Stomach (tissue), 9 donors: ENCODE data around the gene POP5. TPM values are rescaled to one million over a fixed set of nuclear protein-coding genes. Genes with fewer than 3 reads are reported as not detected.

Experiments used
- DNase-seq, 2 donors: peaks; one replicate each; pipeline versions ENCODE4 v3.0.0 to v3.0.0-alpha.2; 2013 to 2019
- H3K27ac ChIP-seq, 5 donors: fragments of 200-600 bp in 4 of 5; sonication (generic) in 4 of 5; one replicate each; pipeline ENCODE4 v1.5.1; 2013 to 2019; ENCODE audit warnings: mild to moderate bottlenecking in 1 of 5, moderate library complexity in 1 of 5
- H3K27me3 ChIP-seq, 3 donors: fragments of 200-600 bp; sonication (generic); one replicate each; pipeline ENCODE4 v1.5.1; 2017 to 2019; ENCODE audit warnings: mixed run types in 1 of 3
- H3K36me3 ChIP-seq, 4 donors: fragments of 200-600 bp; sonication (generic); 1 replicate in 3 of 4; 2 replicates in 1 of 4; pipeline ENCODE4 v1.5.1; 2016 to 2019
- H3K4me1 ChIP-seq, 4 donors: fragments of 200-600 bp; sonication (generic); one replicate each; pipeline ENCODE4 v1.5.1; 2016 to 2019
- H3K4me3 ChIP-seq, 4 donors: fragments of 200-600 bp; sonication (generic) in 3 of 4; one replicate each; pipeline ENCODE4 v1.5.1; 2016 to 2019; ENCODE audit warnings: mild to moderate bottlenecking in 1 of 4
- H3K9me3 ChIP-seq, 4 donors: fragments of 200-600 bp; sonication (generic); one replicate each; pipeline ENCODE4 v1.5.1; 2016 to 2019
- EP300 ChIP-seq: sonication (generic); formaldehyde crosslinking; IDR thresholded peaks from one replicate; pipeline ENCODE4 v1.6.1; 2017; ENCODE audit warnings: antibody characterized with exemption
- POLR2A ChIP-seq, 4 donors: fragments of 450-650 bp; IDR thresholded peaks; one replicate each; pipeline ENCODE4 v1.6.1; 2016; ENCODE audit warnings: antibody characterized with exemption in 4 of 4, control low read depth in 2 of 4, mild to moderate bottlenecking in 1 of 4, moderate library complexity in 1 of 4
- POLR2AphosphoS5 ChIP-seq, 3 donors: sonication (generic); formaldehyde crosslinking; IDR thresholded peaks; one replicate each; pipeline ENCODE4 v1.6.1; 2016; ENCODE audit warnings: antibody characterized with exemption in 3 of 3
- WGBS, 5 donors: extraction: QIAGEN DNeasy Blood & Tissue Kit in 3 of 5; methylation state at CpG; one replicate each; pipeline versions ENCODE4 v1.1.5 to v1.1.7; 2013 to 2018; 5-methylcytosine and 5-hydroxymethylcytosine counted together
- intact Hi-C: fragments of 100-400 bp; cut with DNase I; formaldehyde crosslinking; loops from one replicate; pipeline ENCODE4 v1.15.1; 2023; ENCODE audit warnings: low total_unique reads
- polyA plus RNA-seq, 3 donors: library from polyadenylated mRNA; stranded (reverse); fragments of 200-250 nt; gene quantifications; one replicate each; pipeline ENCODE4 v1.2.3, GENCODE V29; 2013
- total RNA-seq, 5 donors: library from RNA; depleted of rRNA; stranded (reverse); fragments of >200 nt; gene quantifications; one replicate each; pipeline versions ENCODE4 v1.1.0 to v1.2.3, GENCODE V29; 2014 to 2016
- TF ChIP-seq, protein P1 (sequence below), 7 experiments: fragments of 450-650 bp in 4 of 7; fragments of 200-600 bp in 3 of 7; sonication (generic) in 3 of 7; IDR thresholded peaks; one replicate each; pipeline ENCODE4 v1.5.1; 2016 to 2019; ENCODE audit warnings: antibody characterized with exemption in 7 of 7, control low read depth in 2 of 7, mild to moderate bottlenecking in 1 of 7
- donor health status: healthy with polysubstance abuse.
- donor health status: Bipolar disorder and iron deficiency.
- donor health status: healthy.

The POP5 gene
- total and polyA plus RNA-seq, 8 donors, result 10.5 to 62.3 (median 35.0) TPM

DNA sequence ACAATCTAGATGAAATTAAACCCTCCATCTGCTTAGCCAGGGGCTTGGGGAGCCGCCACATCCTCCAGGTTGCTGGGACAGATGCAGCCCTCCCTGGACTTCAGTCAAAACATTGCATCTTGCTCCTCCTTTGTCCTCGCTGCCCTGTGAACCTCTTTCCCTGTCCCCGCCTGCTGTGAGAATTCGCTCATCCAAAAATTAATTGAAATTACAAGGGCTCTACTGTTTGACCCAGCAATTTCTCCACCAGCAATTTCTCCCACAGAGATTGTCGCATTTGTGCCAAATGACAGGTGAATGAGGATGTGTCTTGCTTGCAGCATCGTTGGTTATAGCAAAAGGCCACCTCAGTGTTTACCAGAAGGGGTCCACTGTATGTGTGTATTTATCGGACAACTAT is 5.0 kb upstream of the POP5 start:
- Histone ChIP-seq H3K4me3 (no peak overlapping the region), H3K27ac (no peak overlapping the region), H3K4me1 (peaks cover 20 to 33% (median 27%) of the 10 kb centered on the region in 4 donors), H3K27me3 (peaks cover 0 to 12% (median 0%) of the 10 kb centered on the region in 3 donors), H3K9me3 (no peaks in the 10 kb centered on the region), H3K36me3 (no peaks in the 10 kb centered on the region)
- intact Hi-C loops, result loop anchor here (10.0 kb wide), 1 partner anchor 129 kb away; the partner anchor contains the start of gene UNC119B
- 62 to 76% (median 72%) methylated on average over 7 of the region's 7 CpGs for WGBS, 5 donors
- TF ChIP-seq EP300, result no peak
- no peak for TF ChIP-seq POLR2AphosphoS5 (IDR thresholded peaks at IDR 0.05)
- TF ChIP-seq, protein P1, sequence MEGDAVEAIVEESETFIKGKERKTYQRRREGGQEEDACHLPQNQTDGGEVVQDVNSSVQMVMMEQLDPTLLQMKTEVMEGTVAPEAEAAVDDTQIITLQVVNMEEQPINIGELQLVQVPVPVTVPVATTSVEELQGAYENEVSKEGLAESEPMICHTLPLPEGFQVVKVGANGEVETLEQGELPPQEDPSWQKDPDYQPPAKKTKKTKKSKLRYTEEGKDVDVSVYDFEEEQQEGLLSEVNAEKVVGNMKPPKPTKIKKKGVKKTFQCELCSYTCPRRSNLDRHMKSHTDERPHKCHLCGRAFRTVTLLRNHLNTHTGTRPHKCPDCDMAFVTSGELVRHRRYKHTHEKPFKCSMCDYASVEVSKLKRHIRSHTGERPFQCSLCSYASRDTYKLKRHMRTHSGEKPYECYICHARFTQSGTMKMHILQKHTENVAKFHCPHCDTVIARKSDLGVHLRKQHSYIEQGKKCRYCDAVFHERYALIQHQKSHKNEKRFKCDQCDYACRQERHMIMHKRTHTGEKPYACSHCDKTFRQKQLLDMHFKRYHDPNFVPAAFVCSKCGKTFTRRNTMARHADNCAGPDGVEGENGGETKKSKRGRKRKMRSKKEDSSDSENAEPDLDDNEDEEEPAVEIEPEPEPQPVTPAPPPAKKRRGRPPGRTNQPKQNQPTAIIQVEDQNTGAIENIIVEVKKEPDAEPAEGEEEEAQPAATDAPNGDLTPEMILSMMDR (IDR thresholded peaks at IDR 0.05), result no peak
- no peak for TF ChIP-seq POLR2A (IDR thresholded peaks at IDR 0.05)
- DNase-seq, result no peak

DNA sequence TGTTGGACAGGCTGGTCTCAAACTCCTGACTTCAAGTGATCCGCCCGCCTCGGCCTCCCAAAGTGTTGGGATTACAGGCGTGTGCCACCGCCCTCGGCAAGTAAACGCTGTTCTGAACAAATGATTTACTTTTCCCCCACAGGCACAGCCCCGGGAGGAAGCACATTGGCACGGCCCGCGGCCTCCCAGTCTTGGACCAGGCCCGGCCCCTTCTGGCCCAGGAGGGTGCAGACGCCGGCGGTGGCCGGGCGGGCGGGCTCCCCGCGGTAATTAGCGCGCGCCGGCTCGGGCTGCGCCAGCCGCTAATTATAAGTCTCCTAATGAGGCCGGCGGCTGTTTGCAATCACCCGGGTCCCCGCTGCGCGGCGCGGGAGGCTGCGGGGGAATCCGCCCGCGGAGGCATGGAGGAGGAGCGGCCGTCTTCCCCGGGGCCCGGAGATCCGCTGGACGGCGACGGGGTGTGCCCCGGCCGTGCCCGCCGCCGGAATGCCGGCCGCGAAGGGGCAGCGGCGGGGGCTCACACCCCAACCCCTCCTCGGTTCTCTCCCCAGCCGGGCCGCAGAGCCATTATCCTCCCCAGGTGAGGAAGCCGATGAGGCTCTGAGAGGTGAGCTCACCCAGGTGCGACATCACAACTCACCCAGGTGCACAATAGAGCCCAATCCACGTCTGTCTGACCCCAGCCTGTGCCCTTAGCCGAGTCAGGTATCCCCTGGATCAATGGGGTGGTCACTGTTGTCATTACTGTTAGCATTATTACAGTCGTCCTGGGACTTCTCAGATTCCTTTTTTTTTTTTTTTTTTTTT is 3.3 kb upstream of the POP5 start:
- TF ChIP-seq POLR2AphosphoS5 (IDR thresholded peaks at IDR 0.05), result peak in 1 of 3 donors; percentile 16
- TF ChIP-seq, protein P1 (IDR thresholded peaks at IDR 0.05), result peak in 4 of 7 experiments; percentile 18 to 33 (median 26)
- no peak for TF ChIP-seq EP300
- no peak for TF ChIP-seq POLR2A (IDR thresholded peaks at IDR 0.05)
- Histone ChIP-seq H3K27ac (peak overlapping the region; percentile 21 to 66 (median 30)), H3K9me3 (no peaks in the 10 kb centered on the region), H3K4me3 (peak overlapping the region; percentile 41 to 52 (median 46)), H3K27me3 (peaks cover 0 to 12% (median 0%) of the 10 kb centered on the region in 3 donors), H3K4me1 (peaks cover 20 to 46% (median 39%) of the 10 kb centered on the region in 4 donors), H3K36me3 (peaks cover 0 to 6% (median 6%) of the 10 kb centered on the region in 4 donors)
- peak; percentile 75 to 76 for DNase-seq
- WGBS, 5 donors, result 1 to 3% (median 2%) methylated on average over 31 to 65 of the region's 65 CpGs
- intact Hi-C loops, result loop anchor here (10.0 kb wide), 1 partner anchor 130 kb away; the partner anchor contains the start of gene UNC119B

DNA sequence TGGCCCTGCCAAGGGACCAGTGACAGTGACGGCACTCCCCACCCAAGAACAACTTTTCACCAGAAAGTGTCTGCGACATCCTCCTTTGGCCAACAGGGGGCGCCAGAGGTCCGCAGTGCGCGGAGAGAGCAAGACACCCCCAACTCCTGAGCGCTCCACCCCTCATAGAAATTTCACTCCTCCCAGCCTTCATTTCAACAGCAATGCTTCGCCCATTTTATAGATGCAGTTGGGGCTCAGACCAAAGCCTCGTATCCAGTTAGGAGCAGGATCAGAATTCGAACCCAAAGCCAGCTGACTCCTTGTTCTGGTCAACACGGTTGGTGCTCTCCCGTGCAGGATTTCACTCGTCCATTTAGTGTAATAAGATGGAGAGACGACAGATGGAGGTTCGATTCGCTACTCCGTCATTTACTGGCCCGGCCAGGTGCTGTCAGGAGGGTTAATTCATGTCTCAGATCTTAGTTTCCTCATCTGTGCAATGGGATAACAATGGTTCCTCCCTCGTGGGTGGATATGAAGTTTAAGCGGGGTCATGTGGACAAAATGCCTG is 2.4 kb upstream of the POP5 start:
- peaks cover 0 to 12% (median 0%) of the 10 kb centered on the region in 3 donors for H3K27me3 ChIP-seq
- peak overlapping the region in 2 of 4 donors; percentile 41 to 52 for H3K4me3 ChIP-seq
- H3K9me3 ChIP-seq, result no peaks in the 10 kb centered on the region
- intact Hi-C loops, result loop anchor here (10.0 kb wide), 1 partner anchor 131 kb away; the partner anchor contains the start of gene UNC119B
- peaks cover 20 to 47% (median 39%) of the 10 kb centered on the region in 4 donors for H3K4me1 ChIP-seq
- DNase-seq, result peak; percentile 81 to 90
- 18 to 23% (median 19%) methylated on average over 20 of the region's 20 CpGs for WGBS, 5 donors
- H3K36me3 ChIP-seq, result peaks cover 9 to 16% (median 16%) of the 10 kb centered on the region in 4 donors
- no peak overlapping the region for H3K27ac ChIP-seq
- TF ChIP-seq, protein P1 (IDR thresholded peaks at IDR 0.05), result peak in 5 of 7 experiments; percentile 71 to 89 (median 83)
- TF ChIP-seq POLR2AphosphoS5 (IDR thresholded peaks at IDR 0.05) (no peak), POLR2A (IDR thresholded peaks at IDR 0.05) (no peak)

DNA sequence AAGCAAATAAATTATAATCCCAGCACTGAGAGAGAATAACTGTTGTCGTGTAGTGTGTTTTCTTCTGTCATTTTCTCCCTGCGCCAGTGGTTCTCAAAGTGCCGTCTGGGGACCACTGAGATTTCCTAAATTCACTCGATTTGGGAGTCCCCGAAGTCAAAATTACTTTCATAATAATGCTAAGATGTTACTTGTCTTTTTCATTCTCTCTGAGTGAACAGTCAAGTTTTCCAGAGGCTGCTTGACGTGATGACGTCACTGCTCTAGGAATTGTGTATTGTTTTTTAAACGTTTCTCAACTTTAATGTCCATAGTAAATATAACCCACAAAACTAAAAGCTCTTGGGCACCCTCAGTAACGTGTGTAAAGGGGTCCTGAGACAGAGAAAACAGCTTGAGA is 796 bp upstream of the POP5 start:
- H3K27ac ChIP-seq, result peak overlapping the region in 4 of 5 donors; percentile 76 to 85 (median 80)
- H3K4me1 ChIP-seq, result peaks cover 20 to 47% (median 39%) of the 10 kb centered on the region in 4 donors
- peak overlapping the region; percentile 69 to 94 (median 88) for H3K4me3 ChIP-seq
- TF ChIP-seq EP300 (no peak), POLR2AphosphoS5 (IDR thresholded peaks at IDR 0.05) (no peak), POLR2A (IDR thresholded peaks at IDR 0.05) (no peak)
- TF ChIP-seq, protein P1 (IDR thresholded peaks at IDR 0.05), result no peak
- intact Hi-C loops, result loop anchor here (10.0 kb wide), 1 partner anchor 133 kb away; the partner anchor contains the start of gene UNC119B
- peaks cover 25 to 32% (median 31%) of the 10 kb centered on the region in 4 donors for H3K36me3 ChIP-seq
- DNase-seq, result no peak
- peaks cover 0 to 12% (median 0%) of the 10 kb centered on the region in 3 donors for H3K27me3 ChIP-seq
- WGBS, 5 donors, result 33 to 43% (median 42%) methylated on average over 9 of the region's 9 CpGs
- H3K9me3 ChIP-seq, result no peaks in the 10 kb centered on the region
